Cardiac atrium fibroblast (primary cell): ENCODE results near the gene CAMKK2. TPM values are rescaled to one million over a fixed set of nuclear protein-coding genes. Genes with fewer than 3 reads are reported as not detected.

ENCODE experiments used
- total RNA-seq: library from RNA; depleted of rRNA; stranded (reverse); fragments of >200 nt; gene quantifications from 2 replicates; pipeline ENCODE4 v1.2.3, GENCODE V29; 2015

The CAMKK2 gene
- total RNA-seq: 21.8 and 26.1 TPM in 2 replicates

DNA sequence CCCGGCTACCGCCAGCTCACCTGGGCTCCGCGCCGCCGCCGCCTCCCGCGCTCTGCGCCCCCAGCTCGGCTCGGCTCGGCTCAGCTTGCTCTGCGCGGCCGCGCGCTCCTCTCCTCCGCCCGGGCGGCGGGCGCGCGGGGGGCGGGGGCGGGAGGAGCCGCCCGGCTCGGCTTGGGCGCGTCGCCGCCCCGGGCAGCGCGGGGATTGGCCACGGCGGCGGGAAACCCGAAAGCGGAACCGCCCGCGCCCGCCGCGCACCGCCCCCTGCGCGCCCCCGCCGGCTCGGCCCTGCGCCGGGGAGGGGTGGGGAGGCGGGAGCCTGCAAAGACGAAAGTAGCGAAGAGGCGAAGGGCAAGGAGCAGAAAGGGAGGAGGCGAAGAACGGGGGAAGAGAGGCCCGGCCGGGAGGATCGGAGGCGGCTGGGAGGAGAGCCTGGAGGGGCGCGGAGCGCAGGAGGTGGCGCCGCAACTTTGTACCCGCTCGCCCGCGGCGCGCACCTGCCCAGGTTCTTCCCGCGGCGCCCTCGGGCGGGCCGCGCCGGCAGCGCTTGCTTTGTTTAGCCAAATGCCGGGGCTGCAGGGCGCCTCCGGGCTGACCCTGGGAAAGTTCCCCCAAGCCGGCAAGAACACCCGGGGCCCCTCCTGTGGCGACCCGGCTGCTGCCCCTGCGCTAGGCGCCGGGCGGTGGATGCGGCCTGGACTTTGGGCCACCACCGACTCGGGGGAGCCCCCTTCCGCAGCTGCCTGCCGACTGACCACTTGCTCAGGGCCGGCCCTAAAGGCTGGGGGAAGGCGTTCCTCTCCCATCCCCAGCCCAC lies at the start of gene CAMKK2:
Gene CAMKK2 (minus strand): TSS at position 92 of the 817 bp plus-strand sequence. CDS start 22,183 bp downstream, outside the sequence.

DNA sequence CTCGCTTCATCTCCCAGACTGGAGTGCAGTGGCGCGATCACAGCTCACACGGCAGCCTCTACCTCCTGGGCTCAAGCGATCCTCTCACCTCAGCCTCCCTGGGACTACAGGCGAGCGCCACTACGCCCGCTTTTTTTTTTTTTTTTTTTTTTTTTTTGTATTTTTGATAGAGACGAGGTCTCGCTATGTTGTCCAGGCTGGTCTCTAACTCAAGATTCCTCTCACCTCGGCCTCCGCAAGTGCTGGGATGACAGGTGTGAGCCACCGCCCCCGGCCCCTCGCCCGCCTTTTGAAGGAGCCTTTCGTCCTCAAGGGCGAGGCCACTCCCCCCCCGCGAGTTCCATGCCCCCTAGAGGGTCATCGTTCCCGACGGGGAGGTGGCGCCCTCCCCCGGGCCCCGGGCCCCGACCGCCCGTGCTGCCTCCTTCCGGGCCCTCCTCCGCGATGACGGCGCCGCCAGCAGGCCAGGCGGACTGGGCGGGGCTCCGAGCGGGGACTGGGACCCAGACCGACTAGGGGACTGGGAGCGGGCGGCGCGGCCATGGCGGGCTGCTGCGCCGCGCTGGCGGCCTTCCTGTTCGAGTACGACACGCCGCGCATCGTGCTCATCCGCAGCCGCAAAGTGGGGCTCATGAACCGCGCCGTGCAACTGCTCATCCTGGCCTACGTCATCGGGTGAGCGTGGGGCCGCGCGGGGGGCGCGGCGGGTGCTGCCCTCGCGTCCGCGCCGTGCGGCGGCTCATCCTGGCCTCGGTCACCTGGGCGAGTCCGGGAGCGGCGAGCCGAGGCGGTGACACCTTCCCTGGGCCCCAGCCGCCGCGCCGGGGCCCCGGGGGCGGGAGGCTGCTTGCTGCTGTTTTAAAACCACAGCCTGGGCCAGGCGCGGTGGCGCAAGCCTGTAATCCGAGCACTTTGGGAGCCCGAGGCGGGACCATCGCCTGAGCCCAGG lies 86.6 kb downstream of the CAMKK2 start, which contains the start of gene P2RX4:
Gene P2RX4 (plus strand): TSS at position 506 of the 949 bp plus-strand sequence. CDS start 36 bp downstream, at position 542.

Other genes with a start within 250 kb of the CAMKK2 start
- not detected in 2 replicates for gene P2RX7, start 163.8 kb downstream of the CAMKK2 start, total RNA-seq
- gene P2RX4, start 86.6 kb downstream of the CAMKK2 start, total RNA-seq: 16.2 and 40.4 TPM in 2 replicates
- 103 and 116 TPM in 2 replicates for gene ANAPC5, start 55.7 kb upstream of the CAMKK2 start, total RNA-seq
- gene RNF34, start 103.4 kb upstream of the CAMKK2 start, total RNA-seq: 26.5 and 28.4 TPM in 2 replicates